Neural cell (in vitro differentiated cells): ENCODE data around the gene VWA7. TPM values are rescaled to one million over a fixed set of nuclear protein-coding genes. Genes with fewer than 3 reads are reported as not detected.

Experiments used
- H2AFZ ChIP-seq: fragments of 200-600, 300-800 bp; sonication (generic), shearing (Covaris generic); 2 replicates; pipeline ENCODE4 v1.6.0; 2014; ENCODE audit warnings: low read depth, mild to moderate bottlenecking, antibody characterized with exemption, low read length, moderate library complexity
- H3F3A ChIP-seq: fragments of 200-600 bp; shearing (Covaris generic); 2 replicates; pipeline ENCODE4 v1.6.1; 2016; ENCODE audit warnings: mild to moderate bottlenecking, moderate library complexity, mixed read lengths, antibody characterized with exemption, low read length; ENCODE audit not compliant: insufficient read depth, poor library complexity, severe bottlenecking
- H3K27ac ChIP-seq: fragments of 200-600, 300-800 bp; sonication (generic), shearing (Covaris generic); 2 replicates; pipeline ENCODE4 v1.5.1; 2014; ENCODE audit warnings: mild to moderate bottlenecking, low read length, moderate library complexity
- H3K27me3 ChIP-seq: fragments of 300-800, 200-600 bp; sonication (generic), shearing (Covaris generic); 2 replicates; pipeline ENCODE4 v1.6.0; 2014; ENCODE audit warnings: mild to moderate bottlenecking, low read depth, low read length, moderate library complexity; ENCODE audit not compliant: insufficient read depth
- H3K36me3 ChIP-seq: fragments of 300-800, 200-600 bp; sonication (generic), shearing (Covaris generic); 2 replicates; pipeline ENCODE4 v1.5.1; 2014; ENCODE audit warnings: mild to moderate bottlenecking, antibody characterized with exemption, low read length, moderate library complexity; ENCODE audit not compliant: insufficient read depth
- H3K4me2 ChIP-seq: fragments of 300-800, 200-600 bp; sonication (generic), shearing (Covaris generic); 2 replicates; pipeline ENCODE4 v1.6.0; 2014; ENCODE audit warnings: mild to moderate bottlenecking, low read length
- H3K4me3 ChIP-seq: fragments of 300-800, 200-600 bp; sonication (generic), shearing (Covaris generic); 2 replicates; pipeline ENCODE4 v1.5.1; 2014; ENCODE audit warnings: mild to moderate bottlenecking, low read length, moderate library complexity
- H3K79me2 ChIP-seq: fragments of 200-600 bp; shearing (Covaris generic); replicated peaks from 2 replicates; pipeline ENCODE4 v1.6.0; 2014; ENCODE audit warnings: mild to moderate bottlenecking, low read length, moderate library complexity; ENCODE audit not compliant: insufficient read depth
- H3K9ac ChIP-seq: fragments of 300-800, 200-600 bp; sonication (generic), shearing (Covaris generic); 2 replicates; pipeline ENCODE4 v1.6.1; 2016; ENCODE audit warnings: mild to moderate bottlenecking, low read length, mixed read lengths
- H3K9me2 ChIP-seq: fragments of 200-600 bp; shearing (Covaris generic); 2 replicates; pipeline ENCODE4 v1.6.1; 2016; ENCODE audit warnings: mild to moderate bottlenecking, low read length, mixed read lengths; ENCODE audit not compliant: insufficient read depth
- H3K9me3 ChIP-seq: fragments of 200-600, 300-800 bp; sonication (generic), shearing (Covaris generic); 2 replicates; pipeline ENCODE4 v1.6.1; 2016; ENCODE audit warnings: mild to moderate bottlenecking, mixed run types, low read length, moderate library complexity, mixed read lengths
- H4K20me1 ChIP-seq: fragments of 200-600 bp; shearing (Covaris generic); 2 replicates; pipeline ENCODE4 v1.6.1; 2016; ENCODE audit warnings: mild to moderate bottlenecking, mixed run types; ENCODE audit not compliant: insufficient read depth
- EP300 ChIP-seq: fragments of 450-650 bp; conservative IDR thresholded peaks from 2 replicates; pipeline ENCODE4 v1.6.1; 2014; ENCODE audit warnings: antibody characterized with exemption, mild to moderate bottlenecking, moderate library complexity; ENCODE audit not compliant: poor library complexity, severe bottlenecking
- EZH2 ChIP-seq: fragments of 200-600, 300-800 bp; shearing (Covaris generic), sonication (generic); IDR thresholded peaks from 2 replicates; pipeline ENCODE4 v1.6.1; 2014; ENCODE audit warnings: antibody characterized with exemption, low read length, borderline replicate concordance, mild to moderate bottlenecking; ENCODE audit not compliant: insufficient read depth, poor library complexity, severe bottlenecking
- MXI1 ChIP-seq: fragments of 450-650 bp; conservative IDR thresholded peaks from 2 replicates; pipeline ENCODE4 v1.6.1; 2014; ENCODE audit warnings: antibody characterized with exemption, mild to moderate bottlenecking; ENCODE audit not compliant: poor library complexity, severe bottlenecking
- POLR2AphosphoS5 ChIP-seq: IDR thresholded peaks from 2 replicates; pipeline ENCODE4 v1.6.1; 2012
- RAD21 ChIP-seq: fragments of 450-650 bp; conservative IDR thresholded peaks from 2 replicates; pipeline ENCODE4 v1.6.1; 2014; ENCODE audit warnings: antibody characterized with exemption, mild to moderate bottlenecking, moderate library complexity
- SMC3 ChIP-seq: fragments of 450-650 bp; conservative IDR thresholded peaks from 2 replicates; pipeline ENCODE4 v1.6.1; 2014; ENCODE audit warnings: antibody characterized with exemption, mild to moderate bottlenecking, moderate library complexity; ENCODE audit not compliant: poor library complexity
- TAF1 ChIP-seq: IDR thresholded peaks from 2 replicates; pipeline ENCODE4 v1.6.1; 2012; ENCODE audit warnings: low read depth
- polyA plus RNA-seq: library from polyadenylated mRNA; depleted of rRNA; stranded (reverse); fragments of >200 nt; gene quantifications from 2 replicates; pipeline ENCODE4 v1.2.3, GENCODE V29; 2014
- TF ChIP-seq, protein P1 (sequence below): IDR thresholded peaks from 2 replicates; pipeline ENCODE4 v1.6.1; 2012; ENCODE audit warnings: borderline replicate concordance
- TF ChIP-seq, protein P2 (sequence below): fragments of 450-650 bp; IDR thresholded peaks from 2 replicates; pipeline ENCODE4 v1.5.1; 2014; ENCODE audit warnings: antibody characterized with exemption, mild to moderate bottlenecking, moderate library complexity; ENCODE audit not compliant: poor library complexity, severe bottlenecking

Gene VWA7
- polyA plus RNA-seq, 1 donor from 2014 or later, result 5.3 TPM

DNA sequence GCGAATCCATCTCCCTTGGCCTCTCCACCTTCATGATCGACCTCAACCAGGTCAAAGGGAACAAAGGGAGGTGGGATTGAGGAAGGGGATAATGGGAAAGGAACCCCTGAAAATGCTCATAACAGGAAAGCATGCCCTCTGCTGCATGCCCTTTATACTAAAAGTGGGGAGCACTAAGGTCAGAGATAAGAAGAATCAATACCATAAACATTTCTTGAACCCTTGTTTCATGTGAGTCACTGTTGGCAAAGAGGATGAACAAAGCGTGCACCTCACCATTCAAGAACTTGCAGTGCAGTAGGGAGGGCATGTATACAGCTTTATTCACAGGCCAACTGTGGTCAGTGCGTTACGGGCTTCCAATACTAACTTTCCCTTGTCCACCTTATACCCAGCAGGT is 16.3 kb downstream of the VWA7 start:
- H3K9me3 ChIP-seq, result no peaks in the 10 kb centered on the region
- no peaks in the 10 kb centered on the region for H3K9me2 ChIP-seq
- no peak overlapping the region for H3K4me3 ChIP-seq
- H3K4me2 ChIP-seq, result no peak overlapping the region
- H4K20me1 ChIP-seq, result no peaks in the 10 kb centered on the region
- H2AFZ ChIP-seq, result no peak overlapping the region
- no peak overlapping the region for H3K9ac ChIP-seq
- no peaks in the 10 kb centered on the region for H3K27me3 ChIP-seq
- TF ChIP-seq TAF1 (no peak), POLR2AphosphoS5 (no peak), MXI1 (no peak), RAD21 (no peak), SMC3 (no peak), EP300 (no peak), EZH2 (no peak)
- TF ChIP-seq, protein P1, sequence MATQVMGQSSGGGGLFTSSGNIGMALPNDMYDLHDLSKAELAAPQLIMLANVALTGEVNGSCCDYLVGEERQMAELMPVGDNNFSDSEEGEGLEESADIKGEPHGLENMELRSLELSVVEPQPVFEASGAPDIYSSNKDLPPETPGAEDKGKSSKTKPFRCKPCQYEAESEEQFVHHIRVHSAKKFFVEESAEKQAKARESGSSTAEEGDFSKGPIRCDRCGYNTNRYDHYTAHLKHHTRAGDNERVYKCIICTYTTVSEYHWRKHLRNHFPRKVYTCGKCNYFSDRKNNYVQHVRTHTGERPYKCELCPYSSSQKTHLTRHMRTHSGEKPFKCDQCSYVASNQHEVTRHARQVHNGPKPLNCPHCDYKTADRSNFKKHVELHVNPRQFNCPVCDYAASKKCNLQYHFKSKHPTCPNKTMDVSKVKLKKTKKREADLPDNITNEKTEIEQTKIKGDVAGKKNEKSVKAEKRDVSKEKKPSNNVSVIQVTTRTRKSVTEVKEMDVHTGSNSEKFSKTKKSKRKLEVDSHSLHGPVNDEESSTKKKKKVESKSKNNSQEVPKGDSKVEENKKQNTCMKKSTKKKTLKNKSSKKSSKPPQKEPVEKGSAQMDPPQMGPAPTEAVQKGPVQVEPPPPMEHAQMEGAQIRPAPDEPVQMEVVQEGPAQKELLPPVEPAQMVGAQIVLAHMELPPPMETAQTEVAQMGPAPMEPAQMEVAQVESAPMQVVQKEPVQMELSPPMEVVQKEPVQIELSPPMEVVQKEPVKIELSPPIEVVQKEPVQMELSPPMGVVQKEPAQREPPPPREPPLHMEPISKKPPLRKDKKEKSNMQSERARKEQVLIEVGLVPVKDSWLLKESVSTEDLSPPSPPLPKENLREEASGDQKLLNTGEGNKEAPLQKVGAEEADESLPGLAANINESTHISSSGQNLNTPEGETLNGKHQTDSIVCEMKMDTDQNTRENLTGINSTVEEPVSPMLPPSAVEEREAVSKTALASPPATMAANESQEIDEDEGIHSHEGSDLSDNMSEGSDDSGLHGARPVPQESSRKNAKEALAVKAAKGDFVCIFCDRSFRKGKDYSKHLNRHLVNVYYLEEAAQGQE, result no peak
- TF ChIP-seq, protein P2, sequence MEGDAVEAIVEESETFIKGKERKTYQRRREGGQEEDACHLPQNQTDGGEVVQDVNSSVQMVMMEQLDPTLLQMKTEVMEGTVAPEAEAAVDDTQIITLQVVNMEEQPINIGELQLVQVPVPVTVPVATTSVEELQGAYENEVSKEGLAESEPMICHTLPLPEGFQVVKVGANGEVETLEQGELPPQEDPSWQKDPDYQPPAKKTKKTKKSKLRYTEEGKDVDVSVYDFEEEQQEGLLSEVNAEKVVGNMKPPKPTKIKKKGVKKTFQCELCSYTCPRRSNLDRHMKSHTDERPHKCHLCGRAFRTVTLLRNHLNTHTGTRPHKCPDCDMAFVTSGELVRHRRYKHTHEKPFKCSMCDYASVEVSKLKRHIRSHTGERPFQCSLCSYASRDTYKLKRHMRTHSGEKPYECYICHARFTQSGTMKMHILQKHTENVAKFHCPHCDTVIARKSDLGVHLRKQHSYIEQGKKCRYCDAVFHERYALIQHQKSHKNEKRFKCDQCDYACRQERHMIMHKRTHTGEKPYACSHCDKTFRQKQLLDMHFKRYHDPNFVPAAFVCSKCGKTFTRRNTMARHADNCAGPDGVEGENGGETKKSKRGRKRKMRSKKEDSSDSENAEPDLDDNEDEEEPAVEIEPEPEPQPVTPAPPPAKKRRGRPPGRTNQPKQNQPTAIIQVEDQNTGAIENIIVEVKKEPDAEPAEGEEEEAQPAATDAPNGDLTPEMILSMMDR, result no peak
- no peaks in the 10 kb centered on the region for H3K79me2 ChIP-seq
- no peaks in the 10 kb centered on the region for H3F3A ChIP-seq
- H3K36me3 ChIP-seq, result no peaks in the 10 kb centered on the region
- no peak overlapping the region for H3K27ac ChIP-seq

GRCh38 chr6:31758281-31758680 is 18.8 kb downstream of the VWA7 start:
- Histone ChIP-seq H3K79me2 (no peaks in the 10 kb centered on the region), H3K9ac (no peak overlapping the region), H3K4me2 (no peak overlapping the region), H4K20me1 (no peaks in the 10 kb centered on the region), H3K27ac (no peak overlapping the region), H3K36me3 (no peaks in the 10 kb centered on the region), H3K4me3 (no peak overlapping the region), H3K9me2 (no peaks in the 10 kb centered on the region), H2AFZ (no peak overlapping the region), H3K9me3 (no peaks in the 10 kb centered on the region), H3F3A (no peaks in the 10 kb centered on the region), H3K27me3 (no peaks in the 10 kb centered on the region)
- TF ChIP-seq POLR2AphosphoS5 (no peak), SMC3 (no peak)

DNA sequence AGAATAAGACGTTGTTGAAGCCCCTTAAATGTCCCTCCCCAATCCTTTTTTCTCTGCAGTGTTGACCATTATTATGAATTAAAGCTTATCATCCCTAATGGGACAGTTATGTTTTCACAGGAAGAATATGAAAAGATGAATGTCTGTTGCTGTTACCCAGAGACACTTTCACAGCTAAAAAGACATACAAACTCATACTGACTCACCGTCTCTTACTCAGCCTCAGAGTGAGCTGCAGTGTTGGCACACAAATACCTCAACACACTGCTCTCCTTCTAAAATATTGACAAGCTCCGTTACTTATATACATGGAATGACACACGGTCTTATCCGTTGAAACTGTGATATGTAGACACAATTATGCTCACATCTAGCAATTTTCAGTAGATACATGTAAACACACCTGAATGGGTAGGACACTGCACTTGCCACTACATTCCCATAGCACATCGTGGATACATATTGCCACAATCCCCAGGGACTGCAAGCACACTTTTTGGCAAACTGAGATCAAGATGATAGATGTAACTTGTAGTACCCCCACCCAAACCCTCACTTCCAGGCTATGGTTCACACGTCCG is 24.3 kb downstream of the VWA7 start:
- no peak overlapping the region for H3K9ac ChIP-seq
- H3K9me3 ChIP-seq, result no peaks in the 10 kb centered on the region
- H3K27me3 ChIP-seq, result no peaks in the 10 kb centered on the region
- TF ChIP-seq RAD21 (no peak), MXI1 (no peak), EZH2 (no peak)
- TF ChIP-seq, protein P1, result no peak
- H2AFZ ChIP-seq, result no peak overlapping the region
- H3K4me2 ChIP-seq, result no peak overlapping the region
- no peaks in the 10 kb centered on the region for H3F3A ChIP-seq
- H3K27ac ChIP-seq, result no peak overlapping the region
- H3K9me2 ChIP-seq, result no peaks in the 10 kb centered on the region
- H4K20me1 ChIP-seq, result no peaks in the 10 kb centered on the region
- no peaks in the 10 kb centered on the region for H3K36me3 ChIP-seq
- H3K4me3 ChIP-seq, result no peak overlapping the region
- no peaks in the 10 kb centered on the region for H3K79me2 ChIP-seq
